ENCODE measurements around the gene ZSCAN10. TPM values are rescaled to one million over a fixed set of nuclear protein-coding genes. Genes with fewer than 3 reads are reported as not detected.

Gene ZSCAN10
- total and polyA plus RNA-seq, 2 of the 13 experiments (the other 11 are each of a cell fraction or from before 2014, with no cell fraction given): not detected

- TF ChIP-seq CSRNP1 (CRISPR knock-in tag; IDR thresholded peaks at IDR 0.05): 0 out of 2 replicates have a peak, but pooled peaks have one; percentile 6
- TF ChIP-seq ZNF282 (IDR thresholded peaks at IDR 0.05; ENCODE audit: partially characterized antibody): no peak
- TF ChIP-seq ZZZ3 (CRISPR knock-in tag; IDR thresholded peaks at IDR 0.05; ENCODE audit: borderline replicate concordance): no peak
- peak; percentile 80 for TF ChIP-seq DNMT3B (CRISPR knock-in tag; conservative IDR thresholded peaks at IDR 0.05)
- peak; percentile 23; the same call in 1 of the 2 replicates for TF ChIP-seq ZNF101 (CRISPR knock-in tag; IDR thresholded peaks at IDR 0.05; ENCODE audit: borderline replicate concordance, low read depth)
- no peak for TF ChIP-seq ZNF256 (CRISPR knock-in tag; conservative IDR thresholded peaks at IDR 0.05)
- TF ChIP-seq IRF9 (CRISPR knock-in tag; IDR thresholded peaks at IDR 0.05; ENCODE audit: borderline replicate concordance): no peak
- peak; percentile 71 for TF ChIP-seq MAX (IDR thresholded peaks at IDR 0.05)
- 0 out of 2 replicates have a peak, but pooled peaks have one; percentile 7 for TF ChIP-seq NCOA1 (CRISPR knock-in tag; IDR thresholded peaks at IDR 0.05)
- TF ChIP-seq TEAD2 (CRISPR knock-in tag; IDR thresholded peaks at IDR 0.05): no peak
- peak; percentile 45; the same call in 1 of the 2 replicates for TF ChIP-seq ZBTB46 (CRISPR knock-in tag; IDR thresholded peaks at IDR 0.05; ENCODE audit: borderline replicate concordance)
- TF ChIP-seq SOX5 (CRISPR knock-in tag; IDR thresholded peaks at IDR 0.05; ENCODE audit: borderline replicate concordance): no peak
- no peak for TF ChIP-seq AKNA (CRISPR knock-in tag; IDR thresholded peaks at IDR 0.05; ENCODE audit: borderline replicate concordance)
- TF ChIP-seq ZNF510 (CRISPR knock-in tag; IDR thresholded peaks at IDR 0.05; ENCODE audit: low read depth): no peak; the same call in 1 of the 2 replicates
- peak; percentile 34; the same call in 1 of the 2 replicates for TF ChIP-seq PHF20 (CRISPR knock-in tag; IDR thresholded peaks at IDR 0.05)
- 0 out of 2 replicates have a peak, but pooled peaks have one; percentile 3 for TF ChIP-seq ZNF800 (CRISPR knock-in tag; IDR thresholded peaks at IDR 0.05)
- no peak for TF ChIP-seq SMC3 (IDR thresholded peaks at IDR 0.05; ENCODE audit: low read length)
Measured at GRCh38 chr16:3065742-3066439, 33.2 kb downstream of the ZSCAN10 start (continued).
